ENCODE measurements around the gene FRAS1. TPM values are rescaled to one million over a fixed set of nuclear protein-coding genes. Genes with fewer than 3 reads are reported as not detected.

FRAS1 gene
- total and polyA plus RNA-seq, 9 donors: 0.16 to 5.3 (median 1.4) TPM

DNA sequence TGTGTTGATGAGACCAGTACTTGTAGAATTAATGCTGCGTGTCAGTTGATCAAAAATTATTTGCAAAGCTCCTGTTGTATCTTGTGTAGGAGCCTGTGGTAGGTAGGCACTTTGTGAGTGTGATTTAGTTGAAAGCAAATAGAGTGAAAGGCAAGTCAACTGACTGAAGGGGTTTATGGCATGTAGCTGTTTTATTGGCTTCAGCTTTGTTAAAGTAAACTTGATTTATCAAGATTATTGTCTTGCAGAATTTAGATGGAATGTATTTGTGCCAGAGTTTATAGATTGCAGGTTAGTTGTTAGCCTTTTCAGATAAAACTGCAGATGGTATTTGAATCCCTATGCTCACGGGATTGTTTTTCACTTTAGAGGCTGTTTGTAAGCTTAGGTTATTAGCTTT is 128.0 kb downstream of the FRAS1 start:
- intact Hi-C loops (cut with DNase I): no loop called here
- 68 to 86% (median 68%) methylated on average over 2 of the region's 2 CpGs for whole genome bisulfite sequencing, 3 donors
- Histone ChIP-seq H3K4me1 (ENCODE audit: insufficient read depth) (no peaks in the 10 kb centered on the region), H3K9me3 (no peaks in the 10 kb centered on the region), H3K27me3 (no peaks in the 10 kb centered on the region), H3K4me3 (no peak overlapping the region), H3K27ac (no peak overlapping the region), H3K36me3 (no peaks in the 10 kb centered on the region)
- TF ChIP-seq EP300 (IDR thresholded peaks at IDR 0.05) (no peak), POLR2A (IDR thresholded peaks at IDR 0.05) (no peak)
- TF ChIP-seq, protein P1, sequence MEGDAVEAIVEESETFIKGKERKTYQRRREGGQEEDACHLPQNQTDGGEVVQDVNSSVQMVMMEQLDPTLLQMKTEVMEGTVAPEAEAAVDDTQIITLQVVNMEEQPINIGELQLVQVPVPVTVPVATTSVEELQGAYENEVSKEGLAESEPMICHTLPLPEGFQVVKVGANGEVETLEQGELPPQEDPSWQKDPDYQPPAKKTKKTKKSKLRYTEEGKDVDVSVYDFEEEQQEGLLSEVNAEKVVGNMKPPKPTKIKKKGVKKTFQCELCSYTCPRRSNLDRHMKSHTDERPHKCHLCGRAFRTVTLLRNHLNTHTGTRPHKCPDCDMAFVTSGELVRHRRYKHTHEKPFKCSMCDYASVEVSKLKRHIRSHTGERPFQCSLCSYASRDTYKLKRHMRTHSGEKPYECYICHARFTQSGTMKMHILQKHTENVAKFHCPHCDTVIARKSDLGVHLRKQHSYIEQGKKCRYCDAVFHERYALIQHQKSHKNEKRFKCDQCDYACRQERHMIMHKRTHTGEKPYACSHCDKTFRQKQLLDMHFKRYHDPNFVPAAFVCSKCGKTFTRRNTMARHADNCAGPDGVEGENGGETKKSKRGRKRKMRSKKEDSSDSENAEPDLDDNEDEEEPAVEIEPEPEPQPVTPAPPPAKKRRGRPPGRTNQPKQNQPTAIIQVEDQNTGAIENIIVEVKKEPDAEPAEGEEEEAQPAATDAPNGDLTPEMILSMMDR (IDR thresholded peaks at IDR 0.05): no peak
- no peak for DNase-seq

DNA sequence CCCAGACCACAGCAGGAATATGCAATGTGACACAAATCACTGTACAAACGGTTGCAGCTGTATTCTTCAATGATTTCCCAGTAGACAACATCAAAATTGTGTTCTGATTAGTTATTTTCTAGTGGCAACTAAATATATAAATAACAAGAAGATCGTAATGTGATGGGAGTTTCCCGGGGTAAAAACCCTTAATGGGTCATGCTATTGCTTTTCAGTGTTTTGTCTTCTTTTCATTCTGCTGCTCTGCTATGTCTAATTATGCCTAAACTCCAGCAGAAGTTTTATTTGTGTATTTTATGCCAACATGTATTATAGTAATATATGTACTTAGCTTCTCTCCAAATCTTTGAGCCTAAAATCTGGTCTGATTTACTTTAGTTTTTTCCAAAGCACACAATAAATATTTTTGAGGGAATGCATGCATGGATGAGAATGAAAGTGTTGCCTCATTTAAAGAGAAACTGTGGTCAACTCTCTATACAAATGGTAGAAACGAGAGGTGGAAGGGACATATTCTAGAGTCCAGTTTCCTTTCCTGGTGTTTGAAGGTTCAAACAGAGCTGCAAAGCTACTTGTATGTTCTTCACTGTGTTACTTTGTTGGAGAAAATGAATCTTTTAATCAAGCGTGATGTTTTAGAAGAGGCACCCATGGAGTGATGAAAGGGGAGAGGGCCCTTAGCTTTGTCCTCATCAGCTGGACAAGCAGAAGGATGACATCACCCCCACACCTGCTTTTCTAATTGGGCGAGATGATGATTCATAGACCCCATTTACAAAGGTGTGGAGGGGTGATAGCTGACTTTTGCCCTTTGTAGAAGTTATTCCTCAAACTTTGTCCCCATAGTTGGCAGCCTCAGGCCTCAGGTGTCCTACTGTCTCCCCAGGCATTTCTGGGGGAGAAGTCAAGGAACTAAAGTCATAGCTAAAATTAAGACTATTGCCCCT is 129.7 kb downstream of the FRAS1 start:
- intact Hi-C loops (cut with DNase I): no loop called here
- H3K4me1 ChIP-seq (ENCODE audit: insufficient read depth): no peaks in the 10 kb centered on the region
- no peaks in the 10 kb centered on the region for H3K36me3 ChIP-seq
- DNase-seq: no peak
- TF ChIP-seq EP300 (IDR thresholded peaks at IDR 0.05) (no peak), POLR2A (IDR thresholded peaks at IDR 0.05) (no peak)
- TF ChIP-seq, protein P1 (IDR thresholded peaks at IDR 0.05): no peak
- H3K27me3 ChIP-seq: no peaks in the 10 kb centered on the region
- no peak overlapping the region for H3K27ac ChIP-seq
- no peaks in the 10 kb centered on the region for H3K9me3 ChIP-seq
- WGBS, 3 donors: 50 to 61% (median 56%) methylated on average over 6 of the region's 6 CpGs
- H3K4me3 ChIP-seq: no peak overlapping the region

DNA sequence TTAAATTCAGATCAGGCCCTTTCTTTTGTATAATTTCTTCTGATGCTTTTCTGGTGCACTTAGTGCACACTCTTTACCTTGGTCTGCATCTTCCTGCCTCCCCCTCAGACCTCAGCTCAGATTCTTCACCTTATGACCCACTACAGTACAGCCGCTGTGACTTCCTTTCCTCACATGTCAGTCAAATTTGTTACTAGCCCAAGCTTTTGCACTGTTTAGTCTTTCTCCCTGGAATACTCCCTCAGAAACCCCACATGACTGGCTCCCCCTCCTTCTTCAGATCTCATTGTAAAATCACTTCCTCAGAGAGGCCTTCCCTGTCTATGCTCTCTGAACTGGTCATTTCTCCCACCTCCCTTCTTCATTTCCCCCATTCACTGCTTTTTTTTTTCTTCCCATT is 132.9 kb downstream of the FRAS1 start:
- Histone ChIP-seq H3K4me1 (ENCODE audit: insufficient read depth) (no peaks in the 10 kb centered on the region), H3K27ac (no peak overlapping the region), H3K9me3 (no peaks in the 10 kb centered on the region), H3K4me3 (no peak overlapping the region), H3K36me3 (no peaks in the 10 kb centered on the region), H3K27me3 (no peaks in the 10 kb centered on the region)
- intact Hi-C loops (cut with DNase I): no loop called here
- WGBS, 3 donors: 56 to 64% (median 60%) methylated on average over 1 of the region's 1 CpG
- no peak for DNase-seq
- TF ChIP-seq POLR2A (IDR thresholded peaks at IDR 0.05) (no peak), EP300 (IDR thresholded peaks at IDR 0.05) (no peak)
- TF ChIP-seq, protein P1 (IDR thresholded peaks at IDR 0.05): no peak

DNA sequence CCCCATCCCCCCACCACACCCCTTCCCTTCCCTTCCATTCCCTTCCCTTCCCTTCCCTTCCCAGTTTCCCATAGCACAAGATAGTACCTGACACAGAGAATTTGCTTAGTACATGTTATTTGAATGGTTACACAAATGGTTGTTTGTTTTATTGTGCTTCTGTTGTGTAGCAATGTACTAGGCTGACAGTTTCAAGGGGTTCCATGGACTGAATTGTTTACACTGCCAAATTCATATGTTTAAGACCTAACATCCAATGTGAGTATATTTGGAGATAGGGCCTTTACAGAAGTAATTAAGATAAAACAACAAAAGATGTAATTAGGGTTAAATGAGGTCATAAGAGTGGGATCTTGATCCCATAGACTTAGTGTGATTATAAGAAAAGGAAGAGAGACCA is 133.5 kb downstream of the FRAS1 start:
- Histone ChIP-seq H3K27ac (no peak overlapping the region), H3K9me3 (no peaks in the 10 kb centered on the region), H3K36me3 (no peaks in the 10 kb centered on the region), H3K4me1 (ENCODE audit: insufficient read depth) (no peaks in the 10 kb centered on the region), H3K27me3 (no peaks in the 10 kb centered on the region), H3K4me3 (no peak overlapping the region)
- TF ChIP-seq POLR2A (IDR thresholded peaks at IDR 0.05): no peak
- no peak for TF ChIP-seq EP300 (IDR thresholded peaks at IDR 0.05)
- TF ChIP-seq, protein P1 (IDR thresholded peaks at IDR 0.05): no peak
- DNase-seq: no peak
- intact Hi-C loops (cut with DNase I): no loop called here

Measured in ovary (tissue), 9 donors.